GM12878 (cell line): Measurements from ENCODE around the gene HSPB3. TPM values are rescaled to one million over a fixed set of nuclear protein-coding genes. Genes with fewer than 3 reads are reported as not detected.

Source experiments
- ATAC-seq: fragments of 200-7000 bp; cut with Tn5 transposase; 3 replicates; pipeline ENCODE4 v1.9.1; 2020; ENCODE audit warnings: mild to moderate bottlenecking, moderate library complexity
- BruUV-seq: library from RNA; stranded (reverse); fragments of 400-500 nt; replicated peaks from 2 replicates; lab custom pipeline; 2021; lab: Mats Ljungman, UMichigan
- CTCF ChIA-PET: fragments of 300-600 bp; sonication (Branson Sonifier 250); formaldehyde crosslinking; extraction: SDS; loops from one replicate; lab custom pipeline; 2021; ENCODE audit warnings: inconsistent platforms; lab: Yijun Ruan, JAX
- POLR2A ChIA-PET: fragments of 350-600 bp; formaldehyde crosslinking; extraction: SDS; loops from one replicate; lab custom pipeline; 2021; ENCODE audit warnings: inconsistent platforms; lab: Charles Lee
- RAD21 ChIA-PET: fragments of 300-600 bp; sonication (Branson Sonifier 250); formaldehyde crosslinking; loops from one replicate; lab custom pipeline; 2023; ENCODE audit warnings: antibody characterized with exemption; ENCODE audit not compliant: unreplicated experiment; lab: Charles Lee
- SMC1A ChIA-PET: fragments of 300-600 bp; sonication (Branson Sonifier 250); formaldehyde crosslinking; loops from one replicate; lab custom pipeline; 2023; ENCODE audit not compliant: unreplicated experiment, uncharacterized antibody; lab: Charles Lee
- DNase-seq: peaks from one replicate; pipeline ENCODE4 v3.0.0-alpha.2; 2011; ENCODE audit warnings: low read depth, low spot score
- FAIRE-seq: peaks from 3 replicates; lab custom pipeline; 2011; peaks lifted over from hg19 to GRCh38; lab: Jason Lieb, UNC
- H2AFZ ChIP-seq: 2 replicates; pipeline ENCODE4 v1.6.0; 2011; ENCODE audit warnings: low read depth, low read length, control low read depth; ENCODE audit not compliant: control insufficient read depth
- H3K27ac ChIP-seq: 2 replicates; pipeline ENCODE4 v1.5.1; 2011; ENCODE audit warnings: control low read depth; ENCODE audit not compliant: control insufficient read depth, insufficient read depth
- H3K27me3 ChIP-seq, 2 experiments: replicated peaks in 1 of 2; 2 replicates each; pipeline versions ENCODE4 v1.6.0 to v1.6.1; 2011; ENCODE audit warnings: low read length in 1 of 2; ENCODE audit not compliant: control insufficient read depth in 2 of 2, insufficient read depth in 2 of 2
- H3K36me3 ChIP-seq, 2 experiments: 2 replicates each; pipeline ENCODE4 v1.5.1; 2011; ENCODE audit warnings: low read length in 1 of 2; ENCODE audit not compliant: control insufficient read depth in 2 of 2, insufficient read depth in 2 of 2
- H3K4me1 ChIP-seq: 2 replicates; pipeline ENCODE4 v1.6.1; 2011; ENCODE audit warnings: mild to moderate bottlenecking, low read length, moderate library complexity, mixed read lengths; ENCODE audit not compliant: control insufficient read depth, insufficient read depth
- H3K4me2 ChIP-seq: 2 replicates; pipeline ENCODE4 v1.6.0; 2011; ENCODE audit warnings: control low read depth; ENCODE audit not compliant: control insufficient read depth, insufficient read depth
- H3K4me3 ChIP-seq: fragments of 200-600 bp; sonication (generic); 2 replicates; pipeline ENCODE4 v1.5.1; 2016
- H3K79me2 ChIP-seq: 2 replicates; pipeline ENCODE4 v1.6.0; 2011; ENCODE audit warnings: low read length; ENCODE audit not compliant: control insufficient read depth, insufficient read depth
- H3K9ac ChIP-seq: 2 replicates; pipeline ENCODE4 v1.8.0; 2011; ENCODE audit warnings: low read length, control low read depth, mixed read lengths; ENCODE audit not compliant: control insufficient read depth, insufficient read depth
- H3K9me3 ChIP-seq: replicated peaks from 3 replicates; pipeline ENCODE4 v1.5.1; 2011; ENCODE audit warnings: mild to moderate bottlenecking, low read length; ENCODE audit not compliant: control insufficient read depth, insufficient read depth
- H4K20me1 ChIP-seq: 2 replicates; pipeline ENCODE4 v1.6.0; 2011; ENCODE audit not compliant: control insufficient read depth, insufficient read depth
- ASH2L ChIP-seq: fragments of 300-600, 200-600 bp; sonication (generic); IDR thresholded peaks from 2 replicates; pipeline ENCODE4 v1.6.1; 2017; ENCODE audit warnings: low read depth, mild to moderate bottlenecking, borderline replicate concordance
- ESRRA ChIP-seq: IDR thresholded peaks from 2 replicates; pipeline ENCODE4 v1.6.1; 2012; ENCODE audit warnings: mild to moderate bottlenecking, low read length, improper control_type of control experiment
- FOS ChIP-seq: IDR thresholded peaks from 3 replicates; pipeline ENCODE4 v1.6.1; 2011; ENCODE audit warnings: borderline replicate concordance; ENCODE audit not compliant: insufficient read length; ENCODE audit errors: extremely low read depth
- GABPA ChIP-seq: IDR thresholded peaks from 2 replicates; pipeline ENCODE4 v1.6.1; 2014; ENCODE audit warnings: antibody characterized with exemption, low read depth, mild to moderate bottlenecking, inconsistent platforms
- IKZF1 ChIP-seq: fragments of 450-650 bp; conservative IDR thresholded peaks from 2 replicates; pipeline ENCODE4 v1.6.1; 2017; ENCODE audit warnings: antibody characterized with exemption, mild to moderate bottlenecking
- NR2C2 ChIP-seq: IDR thresholded peaks from 2 replicates; pipeline ENCODE4 v1.6.1; 2011; ENCODE audit warnings: borderline replicate concordance, low read depth; ENCODE audit not compliant: control insufficient read depth, insufficient read length
- PAX8 ChIP-seq: fragments of 450-650 bp; IDR thresholded peaks from 2 replicates; pipeline ENCODE4 v1.6.1; 2017; ENCODE audit warnings: mild to moderate bottlenecking, moderate library complexity
- SIX5 ChIP-seq: IDR thresholded peaks from 2 replicates; pipeline ENCODE4 v1.6.1; 2011; ENCODE audit warnings: mild to moderate bottlenecking, low read depth, low read length, moderate library complexity; ENCODE audit not compliant: severe bottlenecking
- ZNF384 ChIP-seq: IDR thresholded peaks from 2 replicates; pipeline ENCODE4 v1.6.1; 2012; ENCODE audit warnings: low read depth, mild to moderate bottlenecking, low read length, improper control_type of control experiment, borderline replicate concordance
- in situ Hi-C: fragments of 300-500 bp; cut with MboI; formaldehyde crosslinking; loops from 9 replicates; pipeline ENCODE4 v1.14.3; 2018; ENCODE audit warnings: mixed read lengths
- intact Hi-C: fragments of 100-400 bp; cut with micrococcal nuclease; formaldehyde crosslinking; loops from one replicate; pipeline ENCODE4 v1.14.2; 2022; ENCODE audit not compliant: unreplicated experiment
- polyA plus RNA-seq, 11 experiments: library from polyadenylated mRNA; depleted of rRNA in 4 of 11; unstranded in 6 of 11; stranded (reverse) in 5 of 11; fragments of >200 nt; fragmentation: Nextera tagmentation in 4 of 11; fragmentation: Illumina TruSeq in 1 of 11; extraction: Ambion mirVana in 4 of 11; extraction: Trizol in 1 of 11; gene quantifications; 1 replicate in 1 of 11; 2 replicates in 10 of 11; pipeline versions ENCODE4 v1.2.1 to v1.2.3, GENCODE V29; 2011 to 2016; ENCODE audit warnings: inconsistent platforms in 2 of 11, missing spikeins in 2 of 11, low read depth in 1 of 11
- total RNA-seq, 4 experiments: library from RNA; depleted of rRNA in 3 of 4; stranded (reverse); fragments of >200 nt in 3 of 4; fragmentation: Illumina TruSeq in 1 of 4; extraction: Trizol in 1 of 4; gene quantifications; 2 replicates each; pipeline versions ENCODE4 v1.2.1 to v1.2.3, GENCODE V29; 2013 to 2021
- TF ChIP-seq, protein P1 (sequence below): fragments of 450-650 bp; IDR thresholded peaks from 2 replicates; pipeline ENCODE4 v1.6.1; 2016; ENCODE audit warnings: mild to moderate bottlenecking
- TF ChIP-seq, protein P2 (sequence below): fragments of 450-650 bp; IDR thresholded peaks from 2 replicates; pipeline ENCODE4 v1.6.1; 2016; ENCODE audit warnings: mild to moderate bottlenecking, moderate library complexity, borderline replicate concordance
- TF ChIP-seq, protein P3 (sequence below): fragments of 450-650 bp; conservative IDR thresholded peaks from 2 replicates; pipeline ENCODE4 v1.6.1; 2017; ENCODE audit warnings: mild to moderate bottlenecking, moderate library complexity

HSPB3 gene
- total and polyA plus RNA-seq, 10 of the 15 experiments (the other 5 are each of a cell fraction or from before 2014, with no cell fraction given): 0.11 to 0.60 (median 0.29) TPM; not detected in 7

DNA sequence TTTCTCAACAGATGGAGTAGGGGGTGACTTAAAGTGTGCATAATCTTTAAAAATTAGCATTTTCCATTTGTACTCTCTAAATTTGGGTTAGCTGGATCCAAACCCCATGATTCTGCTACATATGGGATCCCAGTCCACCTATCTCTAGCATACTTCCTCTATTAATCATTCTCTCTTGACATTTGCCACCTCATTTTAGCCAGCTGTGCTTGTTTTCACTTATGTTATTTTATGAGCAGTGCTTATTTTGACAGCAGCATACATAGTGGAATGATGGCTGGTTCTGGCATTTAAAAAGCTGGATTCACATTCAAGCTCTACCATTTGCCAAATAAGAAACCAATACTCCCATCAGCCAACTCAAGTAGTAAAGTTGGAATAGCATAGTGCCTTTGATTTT is 39.5 kb downstream of the HSPB3 start:
- ATAC-seq (no peak), DNase-seq (no peak), FAIRE-seq (no peak)
- Histone ChIP-seq H4K20me1 (no peaks in the 10 kb centered on the region), H3K9me3 (no peaks in the 10 kb centered on the region), H3K27me3 (no peaks in the 10 kb centered on the region), H3K27ac (no peak overlapping the region), H3K4me1 (peaks cover 3% of the 10 kb centered on the region; the same call in 1 of the 2 replicates), H3K4me3 (no peak overlapping the region), H3K9ac (no peak overlapping the region), H2AFZ (no peak overlapping the region), H3K4me2 (no peak overlapping the region), H3K36me3 (no peaks in the 10 kb centered on the region), H3K79me2 (no peaks in the 10 kb centered on the region)
- no TSS peak for BruUV-seq
- POLR2A ChIA-PET: no interaction called here
- RAD21 ChIA-PET: no interaction called here
- CTCF ChIA-PET: no interaction called here
- intact Hi-C loops (no loop called here), in situ Hi-C loops (no loop called here)
- SMC1A ChIA-PET: interaction anchor here (0.9 kb wide), 1 partner anchor 15 kb away, joined by 5 read pairs; no protein-coding TSS in a partner anchor
- TF ChIP-seq, protein P1, sequence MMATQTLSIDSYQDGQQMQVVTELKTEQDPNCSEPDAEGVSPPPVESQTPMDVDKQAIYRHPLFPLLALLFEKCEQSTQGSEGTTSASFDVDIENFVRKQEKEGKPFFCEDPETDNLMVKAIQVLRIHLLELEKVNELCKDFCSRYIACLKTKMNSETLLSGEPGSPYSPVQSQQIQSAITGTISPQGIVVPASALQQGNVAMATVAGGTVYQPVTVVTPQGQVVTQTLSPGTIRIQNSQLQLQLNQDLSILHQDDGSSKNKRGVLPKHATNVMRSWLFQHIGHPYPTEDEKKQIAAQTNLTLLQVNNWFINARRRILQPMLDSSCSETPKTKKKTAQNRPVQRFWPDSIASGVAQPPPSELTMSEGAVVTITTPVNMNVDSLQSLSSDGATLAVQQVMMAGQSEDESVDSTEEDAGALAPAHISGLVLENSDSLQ: no peak
- TF ChIP-seq, protein P2, sequence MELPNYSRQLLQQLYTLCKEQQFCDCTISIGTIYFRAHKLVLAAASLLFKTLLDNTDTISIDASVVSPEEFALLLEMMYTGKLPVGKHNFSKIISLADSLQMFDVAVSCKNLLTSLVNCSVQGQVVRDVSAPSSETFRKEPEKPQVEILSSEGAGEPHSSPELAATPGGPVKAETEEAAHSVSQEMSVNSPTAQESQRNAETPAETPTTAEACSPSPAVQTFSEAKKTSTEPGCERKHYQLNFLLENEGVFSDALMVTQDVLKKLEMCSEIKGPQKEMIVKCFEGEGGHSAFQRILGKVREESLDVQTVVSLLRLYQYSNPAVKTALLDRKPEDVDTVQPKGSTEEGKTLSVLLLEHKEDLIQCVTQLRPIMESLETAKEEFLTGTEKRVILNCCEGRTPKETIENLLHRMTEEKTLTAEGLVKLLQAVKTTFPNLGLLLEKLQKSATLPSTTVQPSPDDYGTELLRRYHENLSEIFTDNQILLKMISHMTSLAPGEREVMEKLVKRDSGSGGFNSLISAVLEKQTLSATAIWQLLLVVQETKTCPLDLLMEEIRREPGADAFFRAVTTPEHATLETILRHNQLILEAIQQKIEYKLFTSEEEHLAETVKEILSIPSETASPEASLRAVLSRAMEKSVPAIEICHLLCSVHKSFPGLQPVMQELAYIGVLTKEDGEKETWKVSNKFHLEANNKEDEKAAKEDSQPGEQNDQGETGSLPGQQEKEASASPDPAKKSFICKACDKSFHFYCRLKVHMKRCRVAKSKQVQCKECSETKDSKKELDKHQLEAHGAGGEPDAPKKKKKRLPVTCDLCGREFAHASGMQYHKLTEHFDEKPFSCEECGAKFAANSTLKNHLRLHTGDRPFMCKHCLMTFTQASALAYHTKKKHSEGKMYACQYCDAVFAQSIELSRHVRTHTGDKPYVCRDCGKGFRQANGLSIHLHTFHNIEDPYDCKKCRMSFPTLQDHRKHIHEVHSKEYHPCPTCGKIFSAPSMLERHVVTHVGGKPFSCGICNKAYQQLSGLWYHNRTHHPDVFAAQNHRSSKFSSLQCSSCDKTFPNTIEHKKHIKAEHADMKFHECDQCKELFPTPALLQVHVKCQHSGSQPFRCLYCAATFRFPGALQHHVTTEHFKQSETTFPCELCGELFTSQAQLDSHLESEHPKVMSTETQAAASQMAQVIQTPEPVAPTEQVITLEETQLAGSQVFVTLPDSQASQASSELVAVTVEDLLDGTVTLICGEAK: no peak
- no peak for TF ChIP-seq ESRRA
- TF ChIP-seq NR2C2: no peak
- TF ChIP-seq SIX5: no peak
- TF ChIP-seq PAX8: no peak
- no peak for TF ChIP-seq ASH2L
- no peak for TF ChIP-seq ZNF384
- no peak for TF ChIP-seq GABPA
- TF ChIP-seq, protein P3, sequence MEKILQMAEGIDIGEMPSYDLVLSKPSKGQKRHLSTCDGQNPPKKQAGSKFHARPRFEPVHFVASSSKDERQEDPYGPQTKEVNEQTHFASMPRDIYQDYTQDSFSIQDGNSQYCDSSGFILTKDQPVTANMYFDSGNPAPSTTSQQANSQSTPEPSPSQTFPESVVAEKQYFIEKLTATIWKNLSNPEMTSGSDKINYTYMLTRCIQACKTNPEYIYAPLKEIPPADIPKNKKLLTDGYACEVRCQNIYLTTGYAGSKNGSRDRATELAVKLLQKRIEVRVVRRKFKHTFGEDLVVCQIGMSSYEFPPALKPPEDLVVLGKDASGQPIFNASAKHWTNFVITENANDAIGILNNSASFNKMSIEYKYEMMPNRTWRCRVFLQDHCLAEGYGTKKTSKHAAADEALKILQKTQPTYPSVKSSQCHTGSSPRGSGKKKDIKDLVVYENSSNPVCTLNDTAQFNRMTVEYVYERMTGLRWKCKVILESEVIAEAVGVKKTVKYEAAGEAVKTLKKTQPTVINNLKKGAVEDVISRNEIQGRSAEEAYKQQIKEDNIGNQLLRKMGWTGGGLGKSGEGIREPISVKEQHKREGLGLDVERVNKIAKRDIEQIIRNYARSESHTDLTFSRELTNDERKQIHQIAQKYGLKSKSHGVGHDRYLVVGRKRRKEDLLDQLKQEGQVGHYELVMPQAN: no peak
- TF ChIP-seq FOS: no peak
- no peak for TF ChIP-seq IKZF1
